CD4-positive, alpha-beta T cell treated with Interleukin-21 for 1 hour (primary cell): ENCODE measurements around the gene SERPINB1.
A peak's percentile ranks its signal among the peaks of the same experiment; 100 is the strongest.

ENCODE experiments used
- DNase-seq: peaks from one replicate; pipeline ENCODE4 v3.0.0-alpha.2; 2020

The SERPINB1 gene

DNA sequence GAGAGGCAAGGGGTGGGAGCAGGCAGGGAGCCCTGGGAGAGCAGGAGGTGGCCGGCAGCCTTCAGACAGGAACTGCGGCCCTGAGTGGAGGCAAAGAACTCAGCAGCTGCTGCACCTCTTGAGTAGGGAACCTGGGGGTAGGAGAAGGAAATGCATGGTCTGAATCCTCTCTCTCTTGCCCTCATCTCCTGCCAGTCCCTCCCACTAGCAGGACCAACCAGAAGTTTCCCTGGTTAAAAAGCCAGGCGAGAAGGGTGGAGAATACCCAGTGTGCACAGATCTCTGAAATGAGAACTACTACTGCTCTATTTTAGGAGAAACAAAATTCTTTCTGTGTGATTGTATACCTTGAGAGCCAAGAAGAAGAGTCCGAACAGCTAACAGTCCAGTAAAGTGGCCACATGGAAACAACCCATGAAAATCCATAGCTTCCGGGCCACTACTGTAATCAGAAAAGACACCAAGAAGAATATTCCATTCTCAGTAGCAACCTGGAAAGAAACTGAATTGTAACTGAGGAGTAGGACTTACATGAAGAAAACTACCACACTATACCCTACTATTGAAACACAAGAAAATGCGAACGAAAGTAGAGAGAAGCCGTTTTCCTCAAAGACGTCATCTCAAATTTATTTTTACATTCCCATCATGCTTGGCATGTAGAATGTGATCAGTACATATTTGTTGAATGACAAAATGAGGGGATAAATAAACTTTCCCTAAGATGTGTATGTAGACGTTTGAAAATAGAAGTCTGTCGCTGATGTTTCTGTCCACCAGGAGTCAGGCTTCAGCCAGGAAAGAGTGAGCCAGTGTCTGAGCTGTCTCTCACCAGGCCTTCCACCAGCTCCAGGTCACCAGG is 50.8 kb downstream of the SERPINB1 start:
- peak; percentile 72 for DNase-seq

DNA sequence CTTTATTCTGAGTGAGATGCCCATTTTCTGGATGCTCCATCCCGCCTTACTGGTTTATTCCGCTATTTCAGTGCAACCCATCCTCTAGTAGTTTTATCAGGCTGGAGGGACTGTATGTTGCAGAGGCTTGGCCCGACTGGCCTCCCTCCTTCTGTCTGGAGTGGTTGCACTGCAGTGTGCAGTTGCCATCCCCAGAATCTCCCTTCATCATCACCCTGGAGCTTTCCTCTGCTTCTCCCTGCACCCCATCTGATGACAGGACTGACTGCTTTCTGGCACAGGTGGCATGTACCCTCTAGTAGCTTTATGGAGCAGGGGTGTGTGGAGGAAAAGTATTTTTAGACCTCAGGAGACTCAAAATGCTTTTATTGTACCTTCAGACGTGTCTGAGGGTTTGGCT is 55.4 kb downstream of the SERPINB1 start:
- DNase-seq: no peak

- DNase-seq: no peak
Measured at GRCh38 chr6:2784930-2785329, 56.7 kb downstream of the SERPINB1 start.

GRCh38 chr6:2784061-2784460 is 57.6 kb downstream of the SERPINB1 start:
- DNase-seq: no peak

DNA sequence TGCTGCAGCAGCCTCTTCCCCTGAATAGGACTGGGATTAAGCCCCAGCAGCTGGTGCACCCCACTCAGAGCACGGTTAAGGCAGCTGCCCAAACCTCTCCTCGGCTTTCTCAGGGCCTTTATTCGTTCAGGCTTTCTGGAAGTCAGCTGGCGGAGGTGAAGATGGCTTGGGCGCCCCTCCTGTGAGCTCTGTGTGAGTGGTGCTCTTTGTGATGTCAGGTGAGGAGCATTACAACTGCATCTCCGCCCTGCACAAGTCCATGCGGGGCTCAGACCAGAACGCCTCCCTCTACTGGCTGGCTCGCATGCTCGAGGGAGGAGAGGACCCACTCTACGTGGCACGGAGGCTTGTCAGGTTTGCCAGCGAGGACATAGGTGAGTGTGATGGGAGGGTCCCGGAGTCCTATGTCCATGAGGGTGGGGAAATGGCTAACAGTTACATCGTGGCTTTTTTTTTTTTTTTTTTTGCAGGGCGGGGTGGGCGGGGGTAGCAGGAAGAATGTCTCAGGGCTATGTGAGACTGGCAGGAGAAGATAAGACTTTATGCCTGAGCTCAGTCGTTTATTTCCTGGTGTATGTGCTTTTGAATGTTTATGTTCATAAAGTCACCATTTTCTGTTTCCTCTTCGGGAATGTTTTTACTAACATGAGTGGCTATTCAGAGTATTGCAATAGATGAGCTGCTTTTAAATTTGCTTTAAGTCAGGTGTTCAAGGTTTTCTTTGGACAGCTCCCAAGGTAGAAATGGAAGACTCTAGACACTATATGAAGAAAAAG is 58.3 kb downstream of the SERPINB1 start:
- DNase-seq: no peak

GRCh38 chr6:2782825-2783187 is 58.9 kb downstream of the SERPINB1 start:
- DNase-seq: no peak

- DNase-seq: no peak
Measured at GRCh38 chr6:2782356-2782708, 59.3 kb downstream of the SERPINB1 start.
